ENCODE measurements around the gene TMEM170B. TPM values are rescaled to one million over a fixed set of nuclear protein-coding genes. Genes with fewer than 3 reads are reported as not detected.
A peak's percentile ranks its signal among the peaks of the same experiment; 100 is the strongest.

The TMEM170B gene
- total and polyA plus RNA-seq, 2 of the 8 experiments (the other 6 are each of a cell fraction or from before 2014, with no cell fraction given), result 0.80 to 4.3 TPM

GRCh38 chr6:11595903-11596302 is 58.4 kb downstream of the TMEM170B start:
- Histone ChIP-seq H3K79me2 (ENCODE audit: control insufficient read depth in 1 of 2, insufficient read depth in 2 of 2, low read length in 2 of 2) (no peaks in the 10 kb centered on the region), H3K9me3 (ENCODE audit: insufficient read depth in 2 of 2, low read depth in 1 of 2, low read length in 1 of 2) (peaks cover 0 to under 1% of the 10 kb centered on the region in 2 experiments; a peak in 1 of 4 replicates), H3K23me2 (ENCODE audit: low read depth, low read length) (no peaks in the 10 kb centered on the region; the same call in 1 of the 2 replicates), H3K56ac (replicated peaks; ENCODE audit: insufficient read length, low read depth, low read length) (no peak overlapping the region), H3K27ac (ENCODE audit: low read depth, low read length) (no peak overlapping the region; the same call in 1 of the 2 replicates), H4K20me1 (replicated peaks in 1 of 2; ENCODE audit: control insufficient read depth in 1 of 2, insufficient read depth in 2 of 2, low read length in 2 of 2) (no peaks in the 10 kb centered on the region), H2BK5ac (ENCODE audit: low read depth, low read length) (no peak overlapping the region), H4K8ac (ENCODE audit: extremely low read depth, insufficient read depth, low read length) (no peak overlapping the region), H3K9ac (replicated peaks in 1 of 4; ENCODE audit: extremely low read depth in 1 of 4, low read depth in 3 of 4, low read length in 3 of 4) (no peak overlapping the region), H3K4me3 (ENCODE audit: extremely low read depth in 1 of 4, insufficient read depth in 2 of 4, low read depth in 3 of 4, low read length in 4 of 4) (no peak overlapping the region), H4K91ac (replicated peaks; ENCODE audit: insufficient read length, low read length) (no peak overlapping the region), H3K27me3 (replicated peaks in 1 of 4; ENCODE audit: control insufficient read depth in 3 of 4, extremely low read depth in 1 of 4, insufficient read depth in 3 of 4, low read length in 3 of 4) (no peaks in the 10 kb centered on the region), H2AFZ (ENCODE audit: low read length) (0 out of 2 replicates have a peak overlapping the region, but pooled peaks have one; percentile 43), H4K5ac (ENCODE audit: insufficient read length, low read depth, low read length) (no peak overlapping the region), H3K79me1 (ENCODE audit: low read depth, low read length) (no peaks in the 10 kb centered on the region), H2BK20ac (ENCODE audit: low read length) (no peak overlapping the region), H3K4me1 (replicated peaks in 1 of 4; ENCODE audit: control insufficient read depth in 3 of 4, insufficient read depth in 4 of 4, low read length in 3 of 4) (peaks cover 0 to 2% (median 0%) of the 10 kb centered on the region in 4 experiments; a peak in 1 of 7 replicates), H3K18ac (ENCODE audit: extremely low read depth, low read length) (peak overlapping the region; percentile 60), H2AK5ac (ENCODE audit: low read depth, low read length) (no peak overlapping the region), H3K4ac (replicated peaks; ENCODE audit: insufficient read length, low read depth, low read length) (no peak overlapping the region), H2BK120ac (replicated peaks; ENCODE audit: low read depth, low read length) (no peak overlapping the region), H2BK12ac (ENCODE audit: low read depth, low read length) (no peak overlapping the region), H3K14ac (ENCODE audit: insufficient read length) (no peak overlapping the region), H2BK15ac (ENCODE audit: low read length) (no peak overlapping the region), H3K4me2 (ENCODE audit: insufficient read depth in 1 of 2, low read depth in 2 of 2, low read length in 2 of 2) (no peak overlapping the region; a peak in 1 of 4 replicates), H3K23ac (ENCODE audit: insufficient read length) (no peak overlapping the region), H3K36me3 (ENCODE audit: control insufficient read depth in 2 of 4, insufficient read depth in 4 of 4, low read length in 3 of 4) (no peaks in the 10 kb centered on the region)
- DNase-seq (ENCODE audit: low read depth in 1 of 2, low spot score in 2 of 2) (no peak), FAIRE-seq (peak; percentile 57)
- ChIA-PET POLR2A (ENCODE audit: partially characterized antibody) (no interaction called here), CTCF (ENCODE audit: partially characterized antibody) (interaction anchor here (0.6 to 3.8 kb wide), 29 partner anchors 10 to 994 kb away, joined by 3 to 18 read pairs (median 4); no protein-coding TSS in a partner anchor)
- 32% methylated on average over 4 of the region's 4 CpGs; no CpG with 5 or more reads in 1 of the 2 experiments for WGBS, 2 experiments (ENCODE audit: extremely low coverage in 1 of 2, insufficient coverage in 1 of 2, insufficient read length in 1 of 2, insufficient replicate concordance in 2 of 2, low coverage in 1 of 2, low lambda C conversion rate in 2 of 2, missing lambda C conversion rate in 1 of 2)
- TF ChIP-seq BACH1 (IDR thresholded peaks at IDR 0.05; ENCODE audit: low read length) (no peak), BCL11A (IDR thresholded peaks at IDR 0.05; ENCODE audit: low read depth in 2 of 2, low read length in 2 of 2) (no peak), SIX5 (IDR thresholded peaks at IDR 0.05; ENCODE audit: low read depth, low read length) (no peak), SIRT6 (IDR thresholded peaks at IDR 0.05; ENCODE audit: low read length) (no peak), EP300 (IDR thresholded peaks at IDR 0.05; ENCODE audit: borderline replicate concordance in 1 of 2, low read depth in 2 of 2, low read length in 2 of 2) (no peak), TEAD4 (IDR thresholded peaks at IDR 0.05; ENCODE audit: low read depth, low read length) (0 out of 2 replicates have a peak, but pooled peaks have one; percentile 4), NANOG (IDR thresholded peaks at IDR 0.05; ENCODE audit: insufficient read depth, low read depth, low read length, poor library complexity, severe bottlenecking) (no peak), KDM4A (IDR thresholded peaks at IDR 0.05; ENCODE audit: low read depth, low read length, severe bottlenecking) (no peak), NRF1 (IDR thresholded peaks at IDR 0.05; ENCODE audit: low read depth, low read length) (no peak), MAX (IDR thresholded peaks at IDR 0.05) (no peak), PHF8 (conservative IDR thresholded peaks at IDR 0.05; ENCODE audit: low read depth, low read length) (no peak), TAF1 (IDR thresholded peaks at IDR 0.05; ENCODE audit: low read depth, low read length) (no peak)
